Activated CD8-positive, alpha-beta memory T cell treated with anti-CD3 and anti-CD28 coated beads, Interleukin-2, amount 10 ng/mL, durations not matched to agents 7 days and 5 days (primary cell): ENCODE results near the gene IDNK. TPM values are rescaled to one million over a fixed set of nuclear protein-coding genes. Genes with fewer than 3 reads are reported as not detected.

Source experiments
- ATAC-seq: fragments of 150-1000 bp; cut with Tn5 transposase; one replicate; pipeline ENCODE4 v1.10.0; 2021; ENCODE audit warnings: moderate library complexity
- CTCF ChIA-PET: fragments of 350-600 bp; sonication (Branson Sonifier 250); formaldehyde crosslinking; loops from one replicate; lab custom pipeline; 2021; ENCODE audit warnings: antibody characterized with exemption; lab: Charles Lee
- DNase-seq: peaks from one replicate; pipeline ENCODE4 v3.0.0-alpha.2; 2020
- H3K27ac Mint-ChIP-seq: one replicate; pipeline ENCODE4 v1.8.0; 2021; ENCODE audit warnings: mild to moderate bottlenecking, mixed read lengths
- H3K27me3 Mint-ChIP-seq: one replicate; pipeline ENCODE4 v1.8.0; 2021; ENCODE audit warnings: mixed read lengths
- H3K36me3 Mint-ChIP-seq: one replicate; pipeline ENCODE4 v1.8.0; 2021; ENCODE audit warnings: mild to moderate bottlenecking, mixed read lengths
- H3K4me1 Mint-ChIP-seq: one replicate; pipeline ENCODE4 v1.8.0; 2021; ENCODE audit warnings: mixed read lengths
- H3K4me3 Mint-ChIP-seq: one replicate; pipeline ENCODE4 v1.8.0; 2021; ENCODE audit warnings: mild to moderate bottlenecking, moderate library complexity, mixed read lengths
- H3K9me3 Mint-ChIP-seq: one replicate; pipeline ENCODE4 v1.8.0; 2022; ENCODE audit warnings: low read depth, mixed read lengths
- total RNA-seq, 2 experiments: library from RNA; stranded (reverse); gene quantifications; one replicate each; pipeline ENCODE4 v1.2.3, GENCODE V29; 2021

The IDNK gene
- total RNA-seq, 2 experiments from 2014 or later: 6.2 to 9.1 TPM

DNA sequence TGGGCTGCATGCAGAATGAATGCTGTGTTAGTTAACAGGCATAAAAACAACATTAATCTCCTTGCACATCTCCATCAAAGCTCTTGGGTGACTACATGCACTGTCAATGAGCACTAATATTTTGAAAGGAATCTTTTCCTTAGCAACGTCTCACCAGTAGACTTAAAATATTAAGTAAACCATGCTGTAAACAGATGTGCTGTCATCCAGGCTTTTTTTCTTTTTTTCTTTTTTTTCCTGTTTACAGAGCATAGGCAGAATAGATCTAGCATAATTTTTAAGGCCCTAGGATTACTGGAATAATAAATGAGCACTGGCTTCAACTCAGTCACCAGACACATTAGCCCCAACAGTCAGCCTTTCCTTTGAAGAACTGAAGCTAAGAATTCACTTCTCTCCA is 48.5 kb downstream of the IDNK start:
- Mint-ChIP-seq H3K36me3 (peaks cover 40% of the 10 kb centered on the region), H3K27me3 (no peaks in the 10 kb centered on the region), H3K4me1 (peaks cover under 1% of the 10 kb centered on the region), H3K4me3 (no peak overlapping the region), H3K27ac (no peak overlapping the region), H3K9me3 (no peaks in the 10 kb centered on the region)
- CTCF ChIA-PET: no interaction called here
- DNase-seq: no peak
- no peak for ATAC-seq

DNA sequence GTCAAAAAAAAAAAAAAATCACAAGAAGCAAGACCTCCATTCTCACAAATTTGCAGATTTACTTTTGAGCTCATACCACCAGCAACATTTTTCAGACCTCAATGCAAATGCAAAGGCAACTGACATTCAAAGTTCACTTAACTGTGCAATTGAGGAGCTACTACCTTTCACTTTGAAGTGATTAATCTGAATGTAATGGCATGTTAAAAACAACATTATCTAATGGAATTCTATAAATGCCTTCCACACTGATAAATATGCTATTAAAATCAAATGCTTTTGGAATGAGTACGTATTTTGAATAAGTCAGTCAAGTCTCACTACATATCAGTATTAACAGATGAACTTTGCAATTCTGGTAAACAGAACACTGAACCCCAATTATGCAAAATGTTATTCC is 52.5 kb downstream of the IDNK start:
- DNase-seq (no peak), ATAC-seq (no peak)
- no peak overlapping the region for H3K27ac Mint-ChIP-seq
- H3K9me3 Mint-ChIP-seq: no peaks in the 10 kb centered on the region
- peaks cover 63% of the 10 kb centered on the region for H3K36me3 Mint-ChIP-seq
- H3K27me3 Mint-ChIP-seq: no peaks in the 10 kb centered on the region
- H3K4me3 Mint-ChIP-seq: no peak overlapping the region
- H3K4me1 Mint-ChIP-seq: peaks cover 10% of the 10 kb centered on the region
- CTCF ChIA-PET: no interaction called here

DNA sequence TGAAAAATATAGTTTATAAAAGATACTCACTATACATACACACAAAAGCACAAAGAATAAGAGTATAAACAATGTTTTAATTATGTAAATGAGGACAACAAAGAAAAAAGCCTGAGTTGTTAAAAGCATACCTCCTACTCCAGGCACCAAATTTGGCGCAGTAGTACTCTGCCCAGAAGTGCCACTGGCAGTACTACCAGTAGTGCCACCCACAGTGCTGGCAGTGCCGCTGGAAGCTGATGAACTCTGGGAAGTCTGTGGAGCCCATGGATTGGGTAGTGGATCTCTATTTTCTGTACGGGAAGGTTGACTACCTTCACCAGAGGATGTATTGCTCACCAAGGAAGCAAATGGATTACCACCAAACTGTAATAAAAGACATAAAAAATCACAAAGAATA is 54.7 kb downstream of the IDNK start:
- H3K36me3 Mint-ChIP-seq: peaks cover 53% of the 10 kb centered on the region
- H3K4me3 Mint-ChIP-seq: no peak overlapping the region
- CTCF ChIA-PET: interaction anchor here (0.7 to 0.8 kb wide), 2 partner anchors 10 to 28 kb away, joined by 3 read pairs; no protein-coding TSS in a partner anchor
- H3K27me3 Mint-ChIP-seq: no peaks in the 10 kb centered on the region
- ATAC-seq (no peak), DNase-seq (no peak)
- H3K9me3 Mint-ChIP-seq: no peaks in the 10 kb centered on the region
- no peak overlapping the region for H3K27ac Mint-ChIP-seq
- peaks cover 25% of the 10 kb centered on the region for H3K4me1 Mint-ChIP-seq

DNA sequence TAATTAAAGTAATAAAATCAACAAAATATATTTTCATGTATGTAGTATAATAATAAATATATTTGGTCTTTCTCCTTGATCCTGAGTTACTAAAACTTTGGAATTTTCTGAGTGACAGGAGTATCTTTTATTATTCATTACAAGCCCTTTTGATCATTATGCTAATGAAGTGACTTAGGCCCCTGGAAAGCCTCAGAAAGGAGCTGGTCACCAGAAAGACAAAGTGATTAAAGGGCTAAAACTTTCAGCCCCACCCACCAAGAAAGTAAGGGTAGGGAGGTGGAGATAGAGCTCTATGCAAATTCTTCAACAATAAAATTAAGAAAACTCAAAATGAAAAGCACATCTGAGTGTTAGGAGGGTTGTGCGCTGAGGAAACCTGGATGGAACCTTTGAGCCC is 57.3 kb downstream of the IDNK start:
- no peak overlapping the region for H3K27ac Mint-ChIP-seq
- no peaks in the 10 kb centered on the region for H3K27me3 Mint-ChIP-seq
- ATAC-seq: no peak
- no peaks in the 10 kb centered on the region for H3K9me3 Mint-ChIP-seq
- peaks cover 42% of the 10 kb centered on the region for H3K36me3 Mint-ChIP-seq
- CTCF ChIA-PET: interaction anchor here (0.9 kb wide), 1 partner anchor 25 kb away, joined by 3 read pairs; no protein-coding TSS in a partner anchor
- no peak overlapping the region for H3K4me3 Mint-ChIP-seq
- peaks cover 31% of the 10 kb centered on the region for H3K4me1 Mint-ChIP-seq
- DNase-seq: no peak

DNA sequence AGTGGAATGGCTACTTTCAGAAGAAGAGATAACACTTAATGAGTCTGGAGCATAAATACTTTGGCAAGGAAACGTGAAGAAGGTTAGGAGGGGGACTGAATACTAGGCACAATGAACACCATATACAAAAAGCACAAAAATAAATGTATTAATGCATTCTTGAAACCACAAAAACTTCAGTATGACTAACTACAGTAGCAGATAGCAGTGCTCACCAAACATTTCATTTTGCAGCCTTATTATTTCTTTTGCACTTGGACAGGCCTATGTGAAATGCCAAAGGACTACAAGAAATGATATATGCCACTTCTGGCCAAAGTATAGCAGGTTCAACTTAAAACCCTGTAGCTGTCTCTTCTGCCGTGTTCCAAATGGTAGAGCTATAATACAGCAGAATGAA is 58.5 kb downstream of the IDNK start:
- ATAC-seq (no peak), DNase-seq (no peak)
- Mint-ChIP-seq H3K9me3 (no peaks in the 10 kb centered on the region), H3K4me3 (no peak overlapping the region), H3K36me3 (peaks cover 36% of the 10 kb centered on the region), H3K27ac (no peak overlapping the region), H3K4me1 (peaks cover 34% of the 10 kb centered on the region), H3K27me3 (no peaks in the 10 kb centered on the region)
- CTCF ChIA-PET: no interaction called here

DNA sequence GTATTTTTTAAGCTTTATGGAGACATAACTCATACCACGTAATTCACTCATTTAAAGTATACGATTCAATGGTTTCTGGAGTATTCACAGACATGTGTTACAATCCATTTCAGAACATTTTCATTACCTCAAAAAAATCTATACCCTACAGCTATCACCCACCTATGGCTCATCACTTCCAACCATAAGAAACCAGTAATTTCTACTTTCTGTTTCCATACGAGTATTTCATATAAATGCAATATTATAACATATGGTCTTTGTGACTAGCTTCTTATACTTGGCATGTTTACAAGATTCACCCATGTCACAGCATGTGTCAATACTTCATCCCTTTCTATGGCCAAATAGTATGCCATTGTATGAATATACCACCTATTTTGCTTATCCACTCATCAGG is 66.0 kb downstream of the IDNK start:
- ATAC-seq (peak; percentile 42), DNase-seq (no peak)
- H3K4me1 Mint-ChIP-seq: peaks cover 44% of the 10 kb centered on the region
- H3K36me3 Mint-ChIP-seq: peaks cover 13% of the 10 kb centered on the region
- no peaks in the 10 kb centered on the region for H3K27me3 Mint-ChIP-seq
- no peak overlapping the region for H3K4me3 Mint-ChIP-seq
- no peak overlapping the region for H3K27ac Mint-ChIP-seq
- no peaks in the 10 kb centered on the region for H3K9me3 Mint-ChIP-seq
- CTCF ChIA-PET: interaction anchor here (1.2 kb wide), 2 partner anchors 11 to 232 kb away, joined by 3 read pairs; no protein-coding TSS in a partner anchor

DNA sequence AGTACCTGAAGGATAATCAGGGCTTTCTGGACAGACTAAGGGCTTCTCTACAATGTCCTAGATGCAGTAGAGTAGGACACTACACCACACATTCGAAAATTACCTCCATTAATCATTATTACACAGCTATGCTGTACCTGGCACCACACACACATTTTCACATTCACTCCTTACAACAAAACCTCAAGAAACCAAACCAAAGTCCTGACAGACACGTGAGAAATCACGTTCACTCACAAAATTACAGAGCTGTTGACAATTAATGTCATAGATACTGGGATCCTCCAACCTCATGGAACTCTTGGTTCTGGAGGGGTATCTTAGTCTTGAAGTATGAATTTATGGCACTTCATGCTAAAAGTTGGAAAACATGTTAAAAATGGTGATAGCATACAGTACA is 68.5 kb downstream of the IDNK start:
- Mint-ChIP-seq H3K4me1 (peaks cover 45% of the 10 kb centered on the region), H3K9me3 (no peaks in the 10 kb centered on the region), H3K27me3 (no peaks in the 10 kb centered on the region), H3K4me3 (no peak overlapping the region), H3K27ac (no peak overlapping the region), H3K36me3 (peaks cover 12% of the 10 kb centered on the region)
- ATAC-seq (no peak), DNase-seq (no peak)
- CTCF ChIA-PET: no interaction called here

Other genes starting within 250 kb of the IDNK start
- gene FRMD3, start 84.7 kb upstream of the IDNK start, total RNA-seq: under 1 TPM; 0.33 to 0.82 TPM
- gene UBQLN1, start 84.8 kb downstream of the IDNK start, total RNA-seq: 10 to 100 TPM; 90.3 to 100.0 TPM
- gene GKAP1, start 194.6 kb downstream of the IDNK start, total RNA-seq: 1 to 10 TPM; 2.2 to 4.5 TPM